ENCODE data around the gene TMA7. TPM values are rescaled to one million over a fixed set of nuclear protein-coding genes. Genes with fewer than 3 reads are reported as not detected.
A peak's percentile ranks its signal among the peaks of the same experiment; 100 is the strongest.

The TMA7 gene
- total and polyA plus RNA-seq, 4 donors: 75.2 to 241 (median 113) TPM

GRCh38 chr3:48446043-48446424 is 6.0 kb downstream of the TMA7 start:
- Histone ChIP-seq H3K4me1 (ENCODE audit: control insufficient read depth in 4 of 4, insufficient read depth in 4 of 4, low read length in 3 of 4) (peaks cover 0 to 27% (median 24%) of the 10 kb centered on the region in 4 donors), H3K9me3 (ENCODE audit: control insufficient read depth in 4 of 4, low read length in 3 of 4) (no peaks in the 10 kb centered on the region), H3K4me3 (ENCODE audit: low read depth in 1 of 3, low read length in 3 of 3) (peak overlapping the region; percentile 43 to 77 (median 76)), H3K9ac (ENCODE audit: low read depth in 1 of 2, low read length in 2 of 2) (peak overlapping the region; percentile 3 to 57), H3K27ac (ENCODE audit: low read depth in 1 of 2, low read length in 2 of 2) (peak overlapping the region; percentile 82 to 84), H3K27me3 (ENCODE audit: control insufficient read depth in 4 of 4, insufficient read depth in 4 of 4, low read length in 3 of 4) (no peaks in the 10 kb centered on the region), H3K36me3 (ENCODE audit: control insufficient read depth in 4 of 4, insufficient read depth in 3 of 4, low read depth in 1 of 4, low read length in 3 of 4) (peaks cover 0 to 12% (median 5%) of the 10 kb centered on the region in 4 donors)
- DNase-seq (ENCODE audit: low spot score): no peak
- 20% methylated on average over 6 of the region's 6 CpGs for WGBS
- no peak for TF ChIP-seq RXRA (IDR thresholded peaks at IDR 0.05)
- no peak for TF ChIP-seq RAD21 (IDR thresholded peaks at IDR 0.05)
- no peak for TF ChIP-seq MAX (IDR thresholded peaks at IDR 0.05)
- TF ChIP-seq ZBTB33 (IDR thresholded peaks at IDR 0.05): no peak
- no peak for TF ChIP-seq JUND (IDR thresholded peaks at IDR 0.05)
- TF ChIP-seq NR2F2 (IDR thresholded peaks at IDR 0.05): no peak
- TF ChIP-seq GABPA (IDR thresholded peaks at IDR 0.05 in 1 of 2, conservative IDR thresholded peaks at IDR 0.05 in 1 of 2): no peak
- no peak for TF ChIP-seq FOXA1 (IDR thresholded peaks at IDR 0.05)
- no peak for TF ChIP-seq ATF3 (IDR thresholded peaks at IDR 0.05)
- TF ChIP-seq REST (IDR thresholded peaks at IDR 0.05): no peak
- no peak for TF ChIP-seq FOXA2 (IDR thresholded peaks at IDR 0.05)

- Histone ChIP-seq H3K9me3 (ENCODE audit: control insufficient read depth in 4 of 4, low read length in 3 of 4) (no peaks in the 10 kb centered on the region), H3K4me3 (ENCODE audit: low read depth in 1 of 3, low read length in 3 of 3) (peak within 1 kb of the TSS; percentile 43 to 77 (median 76)), H3K4me1 (ENCODE audit: control insufficient read depth in 4 of 4, insufficient read depth in 4 of 4, low read length in 3 of 4) (peaks cover 0 to 23% (median 19%) of the 10 kb centered on the region in 4 donors), H3K36me3 (ENCODE audit: control insufficient read depth in 4 of 4, insufficient read depth in 3 of 4, low read depth in 1 of 4, low read length in 3 of 4) (peaks cover 0 to 17% (median 9%) of the 10 kb centered on the region in 4 donors), H3K9ac (ENCODE audit: low read depth in 1 of 2, low read length in 2 of 2) (peak within 1 kb of the TSS; percentile 82 to 87), H3K27me3 (ENCODE audit: control insufficient read depth in 4 of 4, insufficient read depth in 4 of 4, low read length in 3 of 4) (no peaks in the 10 kb centered on the region), H3K27ac (ENCODE audit: low read depth in 1 of 2, low read length in 2 of 2) (peak within 1 kb of the TSS; percentile 82 to 84)
- peak; percentile 93 for DNase-seq (ENCODE audit: low spot score)
- TF ChIP-seq CTCF (IDR thresholded peaks at IDR 0.05; ENCODE audit: low read depth, low read length, missing input control): no peak
- peak; percentile 56 to 59 for TF ChIP-seq RXRA (IDR thresholded peaks at IDR 0.05)
- TF ChIP-seq SP1 (IDR thresholded peaks at IDR 0.05): peak; percentile 80
- TF ChIP-seq RAD21 (IDR thresholded peaks at IDR 0.05): peak in 1 of 2 donors; percentile 15
- TF ChIP-seq GABPA (IDR thresholded peaks at IDR 0.05 in 1 of 2, conservative IDR thresholded peaks at IDR 0.05 in 1 of 2): peak in 1 of 2 donors; percentile 85
- under 1% methylated on average over 91 of the region's 91 CpGs for WGBS
Observed at GRCh38 chr3:48446425-48447193, 6.6 kb downstream of the TMA7 start, which contains the start of gene ATRIP. TSS of gene ATRIP (plus strand) at chr3:48446737. CDS start at chr3:48446846, 109 bp downstream.

Data from liver (tissue), 9 donors.